ENCODE data around the gene HMGN4. TPM values are rescaled to one million over a fixed set of nuclear protein-coding genes. Genes with fewer than 3 reads are reported as not detected.

The HMGN4 gene
- total and polyA plus RNA-seq, 9 of the 15 experiments (the other 6 are each of a cell fraction or from before 2014, with no cell fraction given): 35.4 to 134 (median 94.1) TPM

DNA sequence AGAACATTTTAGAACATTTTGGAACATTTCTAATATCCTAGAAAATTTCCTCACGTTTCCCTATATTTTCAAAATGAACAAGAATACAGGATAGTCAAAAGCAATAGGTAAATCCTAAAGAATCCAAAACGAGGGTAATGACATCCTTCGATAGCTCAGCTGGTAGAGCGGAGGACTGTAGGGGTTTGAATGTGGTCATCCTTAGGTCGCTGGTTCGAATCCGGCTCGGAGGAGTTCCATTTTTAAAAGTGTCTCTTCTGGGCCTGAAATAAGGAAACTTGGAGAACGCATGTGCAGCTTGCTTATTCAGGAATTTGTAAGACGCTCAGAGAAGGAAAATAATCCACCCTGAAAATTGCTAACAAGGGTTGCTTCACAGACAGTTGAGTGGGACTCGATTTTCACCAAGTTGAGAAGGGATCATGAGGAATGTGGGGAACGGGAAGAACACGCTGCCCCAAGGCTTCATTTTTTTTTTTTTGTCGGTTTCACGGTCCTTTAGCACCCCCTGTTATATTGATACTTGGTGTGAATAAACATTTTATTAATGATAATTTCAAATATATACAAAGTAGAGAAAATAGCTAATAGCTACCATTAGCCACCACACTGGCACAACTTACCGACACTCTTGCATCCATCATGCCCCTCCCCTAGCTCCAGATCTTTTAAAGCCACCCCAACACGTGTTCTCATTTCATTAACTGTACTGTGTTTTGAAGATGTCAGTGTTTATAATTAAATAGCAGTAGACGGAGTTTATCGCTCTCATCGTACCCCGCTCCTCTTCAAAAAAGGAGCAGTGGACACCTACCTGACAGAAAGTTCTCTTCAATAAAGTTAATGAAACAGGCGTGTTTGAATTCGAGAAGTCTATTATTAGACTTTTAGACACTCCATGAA lies 56.8 kb downstream of the HMGN4 start (continued):
- TF ChIP-seq ZBTB49 (CRISPR knock-in tag; IDR thresholded peaks at IDR 0.05; ENCODE audit: borderline replicate concordance): no peak
- TF ChIP-seq ZBTB7A (IDR thresholded peaks at IDR 0.05; ENCODE audit: borderline replicate concordance, control insufficient read depth, low read depth, low read length): no peak
- no peak for TF ChIP-seq ZNF583 (CRISPR knock-in tag; IDR thresholded peaks at IDR 0.05)
- peak; percentile 4; the same call in 1 of the 2 replicates for TF ChIP-seq PHF8 (IDR thresholded peaks at IDR 0.05; ENCODE audit: borderline replicate concordance, low read length)
- peak; percentile 46; the same call in 1 of the 2 replicates for TF ChIP-seq MTA1 (IDR thresholded peaks at IDR 0.05; ENCODE audit: borderline replicate concordance)
- TF ChIP-seq ZNF282 (CRISPR knock-in tag; IDR thresholded peaks at IDR 0.05): no peak
- TF ChIP-seq POLR3G (IDR thresholded peaks at IDR 0.05; ENCODE audit: extremely low read depth, insufficient read length, insufficient replicate concordance): no peak
- TF ChIP-seq RFX1 (IDR thresholded peaks at IDR 0.05): 0 out of 2 replicates have a peak, but pooled peaks have one; percentile 6
- TF ChIP-seq ERF (CRISPR knock-in tag; IDR thresholded peaks at IDR 0.05): no peak
- TF ChIP-seq FOXJ2 (tag; IDR thresholded peaks at IDR 0.05): no peak
- no peak for TF ChIP-seq HNRNPK (IDR thresholded peaks at IDR 0.05; ENCODE audit: low read depth, low read length, poor library complexity, severe bottlenecking)
- no peak; a peak in 2 of 4 replicates for TF ChIP-seq MLLT1 (IDR thresholded peaks at IDR 0.05)
- TF ChIP-seq ATF2 (CRISPR knock-in tag; IDR thresholded peaks at IDR 0.05): no peak
- no peak for TF ChIP-seq GTF2A2 (tag; IDR thresholded peaks at IDR 0.05)
- peak in 1 of 3 experiments; percentile 62 for TF ChIP-seq YY1 (IDR thresholded peaks at IDR 0.05; ENCODE audit: borderline replicate concordance in 1 of 3, control insufficient read depth in 1 of 3, extremely low read depth in 1 of 3, insufficient read depth in 3 of 3, insufficient read length in 1 of 3, insufficient replicate concordance in 2 of 3, low read depth in 1 of 3, low read length in 2 of 3)
- peak; percentile 83 to 86; a peak in 3 of 4 replicates for TF ChIP-seq ARNT (IDR thresholded peaks at IDR 0.05)
- no peak for TF ChIP-seq SRSF9 (IDR thresholded peaks at IDR 0.05; ENCODE audit: borderline replicate concordance, low read depth, low read length)
- no peak for TF ChIP-seq FOXP1 (CRISPR knock-in tag; IDR thresholded peaks at IDR 0.05)
- TF ChIP-seq, protein P1, sequence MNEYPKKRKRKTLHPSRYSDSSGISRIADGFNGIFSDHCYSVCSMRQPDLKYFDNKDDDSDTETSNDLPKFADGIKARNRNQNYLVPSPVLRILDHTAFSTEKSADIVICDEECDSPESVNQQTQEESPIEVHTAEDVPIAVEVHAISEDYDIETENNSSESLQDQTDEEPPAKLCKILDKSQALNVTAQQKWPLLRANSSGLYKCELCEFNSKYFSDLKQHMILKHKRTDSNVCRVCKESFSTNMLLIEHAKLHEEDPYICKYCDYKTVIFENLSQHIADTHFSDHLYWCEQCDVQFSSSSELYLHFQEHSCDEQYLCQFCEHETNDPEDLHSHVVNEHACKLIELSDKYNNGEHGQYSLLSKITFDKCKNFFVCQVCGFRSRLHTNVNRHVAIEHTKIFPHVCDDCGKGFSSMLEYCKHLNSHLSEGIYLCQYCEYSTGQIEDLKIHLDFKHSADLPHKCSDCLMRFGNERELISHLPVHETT (CRISPR knock-in tag; conservative IDR thresholded peaks at IDR 0.05 in 1 of 2, IDR thresholded peaks at IDR 0.05 in 1 of 2): no peak

Measured in K562 (cell line).